HuH-7 (cell line): ENCODE results near the gene RABGAP1.
A peak's percentile ranks its signal among the peaks of the same experiment; 100 is the strongest.

Experiments used
- DNase-seq: peaks from one replicate; pipeline ENCODE4 v3.0.0; 2011; ENCODE audit warnings: low spot score

RABGAP1 gene

DNA sequence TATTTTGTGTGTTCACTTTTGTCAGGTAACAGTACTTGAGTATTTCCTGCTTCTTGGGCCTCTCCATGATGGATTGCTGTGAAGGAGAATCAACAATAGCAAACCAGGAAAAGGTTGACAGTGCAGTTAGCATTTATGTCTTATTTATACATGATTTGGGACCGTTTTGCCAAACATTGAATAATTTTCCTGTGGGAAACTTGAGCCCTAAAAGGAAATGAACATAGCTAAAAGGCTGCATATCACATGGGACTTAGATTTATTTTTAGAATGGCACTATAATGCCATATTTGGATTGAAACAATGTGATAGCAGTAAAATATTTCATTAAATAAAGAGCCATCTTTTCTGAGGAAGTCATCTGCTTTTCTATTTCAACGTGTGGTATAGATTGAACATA, 107.9 kb downstream of the RABGAP1 start:
- DNase-seq, result no peak

GRCh38 chr9:123049589-123050222, 108.9 kb downstream of the RABGAP1 start:
- no peak for DNase-seq

DNA sequence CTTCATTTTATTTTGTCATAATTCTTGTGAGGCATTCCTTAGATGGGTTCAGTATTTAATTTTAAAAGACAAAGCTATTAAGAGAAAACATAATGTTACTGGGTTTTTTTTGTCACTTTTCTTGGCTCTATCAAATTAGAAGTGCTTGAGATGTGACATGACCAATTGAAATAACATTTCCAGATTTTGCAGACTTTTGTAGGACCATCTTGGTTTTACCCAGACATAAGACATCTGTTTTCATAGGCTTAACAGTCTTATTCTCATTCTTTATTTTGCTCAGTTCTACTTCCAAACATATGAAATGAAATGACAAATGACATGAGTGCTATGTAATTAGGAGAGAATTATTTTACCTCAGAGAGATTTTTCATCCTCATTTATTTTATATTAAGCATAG, 112.2 kb downstream of the RABGAP1 start:
- DNase-seq, result no peak

- no peak for DNase-seq
Observed at GRCh38 chr9:123053711-123054110, 112.9 kb downstream of the RABGAP1 start.

DNA sequence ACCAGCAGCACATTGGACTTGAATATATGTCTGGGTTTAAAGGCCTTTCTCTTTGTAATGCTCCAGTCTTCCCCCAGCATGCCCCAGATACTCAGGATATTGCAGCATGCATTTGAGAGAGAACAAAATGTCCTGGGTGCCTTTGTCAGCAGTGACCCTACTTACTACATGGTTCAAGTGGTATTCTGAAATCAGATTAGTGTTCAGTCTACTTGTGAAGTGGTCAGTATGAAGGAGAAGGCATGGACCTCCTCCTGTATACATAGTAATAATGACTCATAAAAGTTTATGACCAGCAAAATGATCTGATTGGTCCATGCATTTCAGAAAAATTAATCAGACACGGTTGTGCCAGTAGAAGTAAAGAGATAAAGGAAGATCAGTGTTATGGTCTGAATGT, 118.0 kb downstream of the RABGAP1 start:
- peak; percentile 39 for DNase-seq

DNA sequence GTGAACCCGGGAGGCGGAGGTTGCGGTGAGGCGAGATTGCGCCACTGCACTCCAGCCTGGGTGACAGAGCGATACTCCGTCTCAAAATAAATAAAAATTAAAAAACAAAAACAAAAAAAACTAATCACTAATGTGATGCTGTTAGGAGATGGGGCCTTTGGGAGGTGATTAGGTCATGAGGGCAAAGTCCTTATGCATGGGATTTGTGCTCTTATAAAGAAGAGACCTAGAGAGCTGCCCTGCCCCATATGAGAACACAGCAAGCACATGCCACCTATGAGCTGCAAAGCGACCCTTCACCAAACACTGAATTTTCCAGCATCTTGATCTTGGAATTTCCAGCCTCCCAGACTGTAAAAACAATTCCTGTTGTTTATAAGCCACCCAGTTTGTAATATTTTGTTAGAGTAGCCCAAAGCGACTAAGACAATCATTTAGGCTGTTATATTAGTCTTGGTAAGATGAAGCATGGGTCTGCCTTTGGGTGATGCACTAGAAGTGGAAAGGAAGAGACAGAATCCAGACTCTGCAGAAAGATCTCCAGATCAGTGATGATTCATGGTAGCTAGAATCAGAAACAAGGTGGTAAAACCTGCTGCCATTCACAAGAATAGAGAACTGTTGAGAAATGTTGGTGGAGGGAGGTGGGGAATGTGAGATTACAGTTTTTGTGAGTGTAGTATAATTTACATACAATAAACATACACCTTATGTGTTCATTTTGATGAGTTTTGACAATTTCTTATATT, 118.8 kb downstream of the RABGAP1 start:
- DNase-seq, result peak; percentile 31

- DNase-seq, result no peak
Observed at GRCh38 chr9:123061216-123061615, 120.4 kb downstream of the RABGAP1 start.

DNA sequence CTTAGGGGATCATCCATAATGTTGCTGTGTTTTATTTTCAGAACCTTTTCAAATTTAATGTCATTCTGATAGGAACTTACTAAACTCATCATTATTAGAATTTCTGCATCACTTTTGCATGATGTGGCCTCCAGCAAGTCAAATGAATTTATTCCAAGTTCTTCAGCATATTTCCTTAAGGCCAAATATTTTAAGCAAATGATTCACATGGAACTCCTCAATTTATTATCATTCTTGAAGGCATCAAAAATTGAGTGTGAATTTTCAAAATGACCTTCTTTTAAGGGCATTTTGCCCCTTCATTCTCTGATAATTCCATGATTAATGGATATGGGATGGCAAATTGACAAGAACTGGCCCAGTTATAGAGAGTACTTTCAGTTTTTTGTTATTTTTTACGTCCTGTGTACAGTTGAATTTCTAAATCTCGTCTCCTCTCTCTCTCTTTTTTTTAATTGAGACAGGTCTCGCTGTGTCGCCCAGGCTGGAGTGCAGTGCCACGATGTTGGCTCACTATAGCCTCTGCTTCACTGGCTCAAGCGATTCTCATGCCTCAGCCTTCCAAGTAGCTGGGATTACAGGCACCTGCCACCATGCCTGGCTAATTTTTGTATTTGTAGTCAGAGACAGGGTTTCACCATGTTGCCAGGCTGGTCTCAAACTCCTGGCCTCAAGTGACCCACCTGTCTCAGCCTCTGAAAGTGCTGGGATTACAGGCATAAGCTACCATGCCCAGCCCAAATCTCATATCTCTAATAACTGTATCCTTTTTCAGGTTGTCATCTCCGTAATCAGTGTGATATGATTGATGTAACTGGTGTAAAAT, 121.7 kb downstream of the RABGAP1 start:
- DNase-seq, result no peak

- DNase-seq, result no peak
Observed at GRCh38 chr9:123063177-123063598, 122.4 kb downstream of the RABGAP1 start.

- DNase-seq, result no peak
Observed at GRCh38 chr9:123063896-123064295, 123.1 kb downstream of the RABGAP1 start.

DNA sequence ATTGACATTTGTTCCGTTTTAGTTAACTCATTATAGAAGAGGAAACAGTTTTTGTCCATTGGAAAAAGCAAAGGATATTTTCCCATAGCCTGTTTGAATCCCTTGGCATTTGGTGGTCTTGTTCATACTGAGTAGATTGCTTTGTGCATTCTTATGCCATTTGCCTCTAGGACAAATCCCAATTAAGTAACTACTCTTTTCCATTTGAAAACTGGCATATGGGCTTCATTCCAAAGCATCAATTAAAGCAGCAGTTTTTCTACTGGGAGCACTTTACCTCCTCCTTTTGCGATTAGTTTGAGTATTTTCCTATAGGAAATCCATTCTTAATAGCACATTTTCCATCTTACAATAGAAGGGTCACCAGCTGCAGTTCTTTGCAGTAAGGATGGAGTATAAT, 123.9 kb downstream of the RABGAP1 start:
- no peak for DNase-seq

- DNase-seq, result no peak
Observed at GRCh38 chr9:123065196-123065595, 124.4 kb downstream of the RABGAP1 start.

DNA sequence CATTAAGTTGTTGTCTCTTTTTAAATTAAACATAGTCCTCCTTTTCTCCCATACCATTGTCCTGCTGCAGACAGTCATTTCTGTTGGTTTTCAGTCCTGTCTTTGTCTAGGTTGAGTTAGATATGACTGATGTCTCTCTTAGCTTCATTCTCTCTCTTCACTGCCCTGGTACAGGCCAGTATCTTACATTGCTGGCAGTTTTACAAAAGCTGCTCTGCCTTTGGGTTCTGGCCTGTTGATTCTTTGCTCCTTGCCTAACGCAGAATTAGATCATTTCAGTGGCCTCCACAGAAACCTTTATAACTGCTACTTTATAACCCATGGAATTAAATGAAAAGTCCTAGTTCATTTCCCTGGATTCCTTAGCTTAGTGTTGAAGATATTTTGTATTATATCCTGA, 126.3 kb downstream of the RABGAP1 start:
- no peak for DNase-seq

- DNase-seq, result no peak
Observed at GRCh38 chr9:123069010-123069481, 128.2 kb downstream of the RABGAP1 start.

- no peak for DNase-seq
Observed at GRCh38 chr9:123070198-123070597, 129.4 kb downstream of the RABGAP1 start.

GRCh38 chr9:123072407-123072995, 131.7 kb downstream of the RABGAP1 start:
- DNase-seq, result no peak

DNA sequence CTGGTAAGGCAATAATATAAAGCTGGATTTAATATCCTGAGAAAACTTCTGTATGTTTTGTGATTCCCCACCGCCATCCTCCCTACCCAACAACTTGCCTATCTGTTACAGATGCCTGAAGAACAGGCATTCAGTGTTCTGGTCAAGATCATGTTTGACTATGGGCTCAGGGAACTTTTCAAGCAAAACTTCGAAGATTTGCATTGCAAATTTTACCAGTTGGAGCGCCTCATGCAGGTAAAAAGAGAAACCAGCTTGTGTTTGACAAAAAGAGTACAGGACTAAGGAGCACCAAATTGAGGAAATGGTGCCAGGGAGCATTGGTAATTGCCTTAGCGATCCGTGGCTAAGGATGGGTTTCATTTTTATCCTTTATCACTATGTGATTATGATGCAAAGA, 132.6 kb downstream of the RABGAP1 start:
- no peak for DNase-seq

DNA sequence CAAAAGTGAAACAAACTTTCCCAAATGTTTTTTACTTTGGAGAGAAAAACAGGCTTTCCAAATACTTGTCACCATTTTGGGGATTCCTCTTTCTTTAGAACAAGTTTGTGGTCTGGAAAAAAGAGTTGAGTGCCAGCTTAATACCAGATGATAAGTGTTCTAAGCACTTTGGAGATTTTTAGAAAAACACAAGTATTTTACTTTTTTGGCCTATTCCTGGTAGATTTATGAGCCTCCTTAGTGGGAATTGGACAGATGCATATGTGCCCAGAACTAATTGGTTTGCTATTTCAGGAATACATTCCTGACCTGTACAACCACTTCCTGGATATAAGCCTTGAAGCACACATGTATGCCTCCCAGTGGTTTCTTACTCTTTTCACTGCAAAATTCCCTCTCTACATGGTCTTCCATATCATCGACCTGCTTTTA, 133.2 kb downstream of the RABGAP1 start:
- DNase-seq, result no peak

GRCh38 chr9:123074628-123075027, 133.8 kb downstream of the RABGAP1 start:
- no peak for DNase-seq

DNA sequence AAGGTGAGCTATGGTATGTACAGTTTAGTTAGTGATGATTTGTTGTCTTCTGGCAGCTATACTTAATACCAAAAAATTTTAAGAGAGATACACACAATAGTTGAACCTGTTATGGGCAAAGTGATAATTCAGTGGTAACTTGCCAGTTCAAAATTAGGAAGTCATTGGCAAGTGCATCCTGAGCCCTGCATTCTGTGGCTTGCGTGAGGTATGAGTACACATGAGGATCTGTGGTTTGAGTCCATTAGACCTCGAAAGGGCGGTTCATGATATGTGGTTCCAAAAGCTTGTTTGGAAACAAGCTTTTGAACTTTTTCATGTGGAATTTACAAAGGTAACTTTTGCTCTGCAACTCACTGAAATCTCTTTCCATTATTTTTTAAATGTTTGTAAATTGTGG, 139.6 kb downstream of the RABGAP1 start:
- no peak for DNase-seq

DNA sequence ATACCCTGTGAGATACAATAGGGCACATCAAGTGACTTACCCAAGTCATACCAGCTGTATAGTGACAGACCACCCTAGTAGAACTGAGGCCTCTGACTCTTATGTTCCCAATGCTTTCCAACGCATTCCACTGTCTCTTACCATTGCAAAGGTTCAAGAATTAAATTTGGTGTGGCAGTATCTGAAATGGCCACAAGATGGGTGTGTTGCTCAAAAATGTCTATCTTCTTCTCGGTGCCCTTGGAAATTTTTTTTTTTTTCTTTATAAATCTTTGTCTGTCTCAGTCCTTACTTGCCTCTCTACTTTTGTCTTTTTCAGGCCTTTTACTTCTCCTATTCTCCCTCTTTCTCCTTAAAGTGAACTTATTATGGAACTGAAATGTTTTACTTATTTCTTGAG, 141.0 kb downstream of the RABGAP1 start:
- no peak for DNase-seq

GRCh38 chr9:123083680-123084079, 142.9 kb downstream of the RABGAP1 start:
- no peak for DNase-seq
